IPS-20b (cell line): ENCODE results near the gene FADS2.

Experiments
- H3K27ac ChIP-seq: one replicate; pipeline ENCODE4 v1.5.1; 2013; ENCODE audit warnings: low read length
- H3K27me3 ChIP-seq: 2 replicates; pipeline ENCODE4 v1.6.1; 2013; ENCODE audit warnings: mild to moderate bottlenecking, low read length, inconsistent platforms; ENCODE audit not compliant: insufficient read depth
- H3K36me3 ChIP-seq: 2 replicates; pipeline ENCODE4 v1.6.1; 2013; ENCODE audit warnings: low read depth, mild to moderate bottlenecking, inconsistent platforms, low read length, moderate library complexity; ENCODE audit not compliant: insufficient read depth
- H3K4me1 ChIP-seq: 2 replicates; pipeline ENCODE4 v1.6.1; 2013; ENCODE audit warnings: mild to moderate bottlenecking, control low read depth, inconsistent platforms, low read length, moderate library complexity; ENCODE audit not compliant: insufficient read depth
- H3K4me3 ChIP-seq: 2 replicates; pipeline ENCODE4 v1.5.1; 2013; ENCODE audit warnings: mild to moderate bottlenecking, low read length, inconsistent platforms
- H3K9ac ChIP-seq: 2 replicates; pipeline ENCODE4 v1.6.1; 2013; ENCODE audit warnings: low read depth, mild to moderate bottlenecking, inconsistent platforms, low read length, moderate library complexity
- H3K9me3 ChIP-seq: 2 replicates; pipeline ENCODE4 v1.6.1; 2013; ENCODE audit warnings: mild to moderate bottlenecking, low read depth, low read length, inconsistent platforms; ENCODE audit not compliant: insufficient read depth

Gene FADS2

DNA sequence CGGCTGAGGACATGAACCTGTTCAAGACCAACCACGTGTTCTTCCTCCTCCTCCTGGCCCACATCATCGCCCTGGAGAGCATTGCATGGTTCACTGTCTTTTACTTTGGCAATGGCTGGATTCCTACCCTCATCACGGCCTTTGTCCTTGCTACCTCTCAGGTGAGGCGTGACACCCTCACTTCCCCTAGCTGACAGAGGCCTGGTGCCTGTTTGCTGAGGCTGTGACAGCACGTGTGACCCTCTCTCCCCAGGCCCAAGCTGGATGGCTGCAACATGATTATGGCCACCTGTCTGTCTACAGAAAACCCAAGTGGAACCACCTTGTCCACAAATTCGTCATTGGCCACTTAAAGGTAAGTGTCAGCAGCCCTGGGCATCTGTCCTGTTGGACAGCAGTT is 12.3 kb downstream of the FADS2 start:
- Histone ChIP-seq H3K9ac (no peak overlapping the region), H3K36me3 (peaks cover 92% of the 10 kb centered on the region), H3K9me3 (no peaks in the 10 kb centered on the region), H3K27me3 (no peaks in the 10 kb centered on the region), H3K4me3 (no peak overlapping the region), H3K27ac (no peak overlapping the region), H3K4me1 (no peaks in the 10 kb centered on the region; the same call in 1 of the 2 replicates)

DNA sequence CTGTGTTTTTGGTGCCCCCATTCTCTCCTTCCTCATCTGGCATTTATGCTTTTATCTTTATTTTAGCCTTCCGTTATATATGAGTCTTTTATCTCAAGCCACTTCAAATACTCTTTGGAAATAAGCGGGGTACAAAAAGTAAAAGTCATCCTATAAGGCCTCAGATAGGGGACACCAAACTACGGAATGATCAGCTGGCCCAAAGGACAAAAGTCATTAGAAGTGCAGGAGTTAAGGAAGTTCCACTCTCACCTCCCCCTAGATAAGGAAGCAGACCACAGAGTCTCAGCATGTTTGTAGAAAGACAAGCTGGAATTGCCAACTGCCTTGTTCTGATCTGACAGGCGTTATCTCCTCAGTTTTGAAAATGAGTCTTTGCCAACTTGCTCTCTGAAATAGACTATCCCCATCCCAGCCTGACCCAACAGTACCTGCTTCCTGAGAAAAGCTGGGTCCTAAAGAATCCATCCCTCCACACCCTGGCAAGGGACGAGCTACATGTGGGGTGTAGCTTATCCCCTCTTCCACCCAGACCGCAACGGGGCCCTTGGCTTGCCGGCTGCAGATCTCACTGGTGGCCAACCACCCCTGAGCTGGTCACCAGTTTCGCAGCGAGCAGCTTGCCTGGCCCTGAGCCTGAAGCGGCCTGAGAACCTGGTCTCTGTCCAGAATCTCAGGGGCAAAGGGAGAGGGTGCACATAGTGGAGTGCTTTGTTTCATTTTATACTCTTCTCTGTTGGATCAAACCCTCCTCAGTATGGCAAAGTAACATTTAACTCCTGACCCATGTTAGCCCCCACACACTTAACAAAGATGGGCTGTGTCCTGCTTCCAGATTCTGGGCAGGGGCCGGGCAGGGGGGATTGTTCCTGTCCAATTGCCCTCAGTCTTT is 13.8 kb downstream of the FADS2 start:
- Histone ChIP-seq H3K9ac (no peak overlapping the region), H3K36me3 (peaks cover 98% of the 10 kb centered on the region), H3K27ac (no peak overlapping the region), H3K4me3 (no peak overlapping the region), H3K27me3 (no peaks in the 10 kb centered on the region), H3K4me1 (no peaks in the 10 kb centered on the region), H3K9me3 (no peaks in the 10 kb centered on the region)

DNA sequence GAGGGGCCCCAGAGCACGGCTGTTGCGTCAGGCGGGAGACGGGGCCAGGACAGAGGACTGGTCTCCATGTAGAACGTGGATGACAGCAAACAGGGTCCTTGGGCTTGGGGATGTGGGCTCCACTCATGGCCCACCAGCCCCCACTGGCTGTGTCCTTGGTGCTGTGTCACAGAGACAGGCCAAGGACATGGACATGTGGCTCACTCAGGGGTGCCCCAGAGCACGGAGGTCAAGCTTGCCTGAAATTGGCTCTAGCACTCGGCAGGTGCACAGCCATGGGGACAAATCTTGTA is 14.4 kb downstream of the FADS2 start:
- Histone ChIP-seq H3K9me3 (no peaks in the 10 kb centered on the region), H3K27ac (no peak overlapping the region), H3K4me3 (no peak overlapping the region), H3K9ac (no peak overlapping the region), H3K36me3 (peaks cover 98% of the 10 kb centered on the region), H3K4me1 (no peaks in the 10 kb centered on the region), H3K27me3 (no peaks in the 10 kb centered on the region)

DNA sequence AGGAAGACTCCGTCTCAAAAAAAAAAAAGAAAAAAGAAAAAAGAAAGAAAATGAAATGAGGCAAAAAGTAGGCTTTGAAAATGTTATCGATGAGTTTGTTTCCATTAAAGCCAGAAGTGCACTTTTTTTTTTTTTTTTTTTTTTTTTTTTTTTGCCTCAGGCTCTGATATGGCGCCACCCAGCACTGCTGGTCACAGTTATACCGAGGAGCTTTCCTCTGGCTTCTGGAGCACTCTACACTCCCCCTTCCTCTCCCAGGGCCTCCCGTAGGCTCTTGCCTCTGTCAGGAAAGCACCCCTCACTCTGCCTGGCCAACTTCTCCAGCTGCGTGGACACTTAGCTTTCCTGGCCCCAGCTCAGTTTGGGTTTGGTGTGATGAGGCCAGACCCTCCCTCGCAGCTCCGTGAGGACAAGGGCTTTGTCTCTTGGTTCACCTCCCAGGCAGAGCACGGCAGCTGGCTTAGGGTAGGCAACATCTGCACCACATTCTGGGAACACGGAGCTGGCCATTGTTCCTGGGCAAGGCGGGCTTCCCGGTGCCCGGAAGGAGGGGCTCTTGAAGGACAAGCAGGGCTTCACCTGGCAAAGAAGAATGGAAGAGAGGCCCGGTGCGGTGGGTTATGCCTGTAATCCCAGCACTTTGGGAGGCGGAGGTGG is 16.9 kb downstream of the FADS2 start:
- Histone ChIP-seq H3K4me1 (no peaks in the 10 kb centered on the region), H3K9me3 (no peaks in the 10 kb centered on the region), H3K36me3 (peaks cover 98% of the 10 kb centered on the region), H3K27me3 (no peaks in the 10 kb centered on the region), H3K4me3 (no peak overlapping the region), H3K27ac (no peak overlapping the region), H3K9ac (no peak overlapping the region)

DNA sequence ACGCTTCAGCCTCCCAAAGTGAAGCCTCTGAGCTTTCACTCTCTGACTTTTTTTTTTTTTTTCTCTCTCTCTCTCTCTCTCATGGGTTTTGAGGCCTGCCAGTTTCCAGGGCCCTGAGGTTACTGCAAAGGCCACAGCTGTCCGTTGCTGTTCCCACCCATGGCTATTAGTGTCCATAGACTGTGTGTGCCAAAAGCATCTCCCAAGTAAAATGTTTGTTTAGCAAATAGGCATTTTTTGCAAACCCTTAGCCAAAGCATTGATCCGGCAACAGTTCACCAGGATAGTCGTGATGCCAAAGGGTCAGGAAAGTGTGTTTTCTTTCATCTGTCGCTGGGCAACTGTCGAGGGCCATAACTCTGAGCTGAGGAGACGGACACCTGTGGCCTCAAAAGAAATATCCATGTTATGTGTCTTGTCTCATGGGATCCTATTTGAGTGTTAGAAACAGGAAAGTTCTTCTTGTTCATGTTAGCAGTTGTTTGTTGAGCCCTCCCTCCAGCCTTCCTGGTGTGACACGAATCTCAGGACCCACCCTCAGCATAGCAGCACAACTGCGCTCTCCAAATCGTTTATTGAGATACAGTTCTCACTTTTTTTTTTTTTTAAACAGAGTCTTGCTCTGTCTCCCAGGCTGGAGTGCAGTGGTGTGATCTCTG is 18.4 kb downstream of the FADS2 start:
- Histone ChIP-seq H3K27ac (no peak overlapping the region), H3K9ac (no peak overlapping the region), H3K36me3 (peaks cover 98% of the 10 kb centered on the region)

DNA sequence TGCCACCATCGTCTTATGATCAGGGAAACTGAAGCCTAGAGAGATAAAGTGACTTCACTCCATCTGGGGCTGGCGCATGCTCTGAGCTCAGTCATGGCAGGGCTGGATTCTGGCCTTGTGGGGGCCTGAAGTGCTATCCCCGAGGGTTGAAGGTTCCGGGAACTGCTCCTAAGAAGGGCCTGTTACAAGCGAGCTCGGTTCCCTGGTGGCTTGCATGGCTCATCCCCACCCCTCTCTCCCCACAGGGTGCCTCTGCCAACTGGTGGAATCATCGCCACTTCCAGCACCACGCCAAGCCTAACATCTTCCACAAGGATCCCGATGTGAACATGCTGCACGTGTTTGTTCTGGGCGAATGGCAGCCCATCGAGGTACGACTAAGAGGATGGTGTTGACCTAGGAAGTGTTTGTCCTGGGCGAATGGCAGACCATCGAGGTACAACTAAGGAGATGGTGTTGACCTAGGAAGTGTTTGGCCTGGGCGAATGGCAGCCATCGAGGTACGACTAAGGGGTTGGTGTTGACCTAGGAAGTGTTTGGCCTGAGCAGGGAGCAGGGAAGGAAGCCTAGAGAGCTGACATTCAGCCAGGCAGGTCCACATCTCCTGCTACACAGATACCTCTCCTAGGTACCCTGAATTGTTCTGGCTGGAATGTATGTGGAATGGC is 19.9 kb downstream of the FADS2 start:
- no peak overlapping the region for H3K9ac ChIP-seq
- no peak overlapping the region for H3K4me3 ChIP-seq
- no peaks in the 10 kb centered on the region for H3K27me3 ChIP-seq
- H3K36me3 ChIP-seq = peaks cover 98% of the 10 kb centered on the region
- H3K9me3 ChIP-seq = no peaks in the 10 kb centered on the region
- no peaks in the 10 kb centered on the region for H3K4me1 ChIP-seq
- H3K27ac ChIP-seq = no peak overlapping the region

More for the DNA sequence above, 18.4 kb downstream of the FADS2 start:
- H3K4me3 ChIP-seq = no peak overlapping the region
- H3K9me3 ChIP-seq = no peaks in the 10 kb centered on the region
- no peaks in the 10 kb centered on the region for H3K27me3 ChIP-seq
- no peaks in the 10 kb centered on the region for H3K4me1 ChIP-seq

DNA sequence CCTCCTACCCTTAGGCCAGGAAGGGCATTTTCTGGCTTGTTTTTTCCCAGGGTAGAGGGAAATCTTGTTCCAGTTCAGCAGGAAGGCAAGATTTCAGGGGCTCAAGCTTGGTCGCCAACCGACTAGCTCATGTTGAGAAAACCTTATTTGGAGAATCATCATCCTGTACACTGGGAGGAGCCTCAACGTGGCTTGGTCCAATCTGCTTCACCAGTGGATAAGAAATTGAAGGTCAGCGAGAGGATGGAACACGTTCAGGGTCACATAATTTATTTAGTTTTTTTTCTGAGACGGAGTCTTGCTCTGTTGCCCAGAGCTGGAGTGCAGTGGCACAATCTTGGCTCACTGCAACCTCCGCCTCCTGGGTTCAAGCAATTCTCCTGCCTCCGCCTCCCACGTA is 20.5 kb downstream of the FADS2 start:
- H3K4me3 ChIP-seq = no peak overlapping the region
- H3K9me3 ChIP-seq = no peaks in the 10 kb centered on the region
- H3K9ac ChIP-seq = no peak overlapping the region
- no peak overlapping the region for H3K27ac ChIP-seq
- H3K4me1 ChIP-seq = no peaks in the 10 kb centered on the region
- peaks cover 98% of the 10 kb centered on the region for H3K36me3 ChIP-seq
- no peaks in the 10 kb centered on the region for H3K27me3 ChIP-seq

DNA sequence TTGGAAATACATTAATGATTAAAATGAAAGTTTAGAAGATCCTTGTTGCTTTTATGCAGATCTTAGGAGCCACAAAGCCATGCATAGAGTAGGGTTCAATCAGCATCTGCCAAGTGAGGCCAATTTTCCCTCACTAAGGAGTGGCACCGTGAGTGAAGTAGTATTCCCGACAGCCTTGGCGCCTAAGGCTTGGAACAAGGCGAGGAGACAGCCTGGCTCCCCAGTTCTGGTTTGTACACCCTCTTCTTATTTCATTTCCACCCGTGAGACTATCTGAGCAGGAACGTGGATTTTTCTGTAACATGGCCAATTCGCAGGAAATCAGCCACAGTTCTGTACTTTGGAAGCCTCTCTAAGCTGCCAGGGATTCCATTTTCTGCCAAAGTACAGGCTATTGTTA is 22.6 kb downstream of the FADS2 start:
- H3K27ac ChIP-seq = no peak overlapping the region
- no peaks in the 10 kb centered on the region for H3K4me1 ChIP-seq
- H3K36me3 ChIP-seq = peaks cover 98% of the 10 kb centered on the region
- no peak overlapping the region for H3K9ac ChIP-seq
- no peaks in the 10 kb centered on the region for H3K9me3 ChIP-seq
- no peaks in the 10 kb centered on the region for H3K27me3 ChIP-seq
- H3K4me3 ChIP-seq = no peak overlapping the region

DNA sequence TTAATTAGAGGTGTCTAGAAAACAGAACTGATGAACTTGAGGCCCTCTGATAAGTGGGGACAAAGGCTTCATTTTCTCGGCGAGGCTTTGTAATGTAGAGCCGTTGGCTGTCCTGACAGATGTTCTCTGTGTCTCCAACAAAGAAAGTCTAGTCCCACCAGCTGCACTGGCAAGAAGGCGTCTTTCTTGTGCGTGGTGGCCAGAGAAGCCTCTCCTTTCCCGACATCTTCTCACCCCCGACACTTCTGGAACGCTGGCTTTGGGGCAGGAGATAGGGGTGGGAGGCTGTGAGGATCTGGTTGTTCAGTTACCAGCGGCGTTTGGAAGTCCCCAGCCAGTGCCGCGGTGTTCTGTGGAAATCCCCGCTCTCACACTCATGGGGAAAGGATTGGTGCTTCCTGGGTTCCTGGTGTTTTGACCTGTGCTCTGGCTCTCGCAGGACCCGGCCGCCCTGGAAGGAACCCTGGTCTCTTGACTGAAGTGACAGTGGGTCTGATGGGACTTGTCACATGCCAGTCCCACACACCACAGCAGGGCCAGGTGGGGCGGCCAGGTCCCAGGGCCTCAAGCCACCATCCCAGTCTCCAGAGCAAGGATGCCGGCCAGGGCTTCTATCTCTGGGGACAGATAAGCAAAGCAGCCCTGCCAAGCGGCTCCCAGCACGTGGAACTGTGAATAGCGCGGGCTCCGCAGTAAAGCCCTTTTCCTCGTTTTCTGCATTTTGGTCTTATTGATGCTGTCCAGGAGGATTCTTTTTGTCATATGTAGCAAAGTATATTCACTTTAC is 23.2 kb downstream of the FADS2 start:
- H3K9me3 ChIP-seq = no peaks in the 10 kb centered on the region
- H3K9ac ChIP-seq = no peak overlapping the region
- H3K27me3 ChIP-seq = no peaks in the 10 kb centered on the region
- no peak overlapping the region for H3K4me3 ChIP-seq
- H3K27ac ChIP-seq = no peak overlapping the region
- H3K36me3 ChIP-seq = peaks cover 99% of the 10 kb centered on the region
- no peaks in the 10 kb centered on the region for H3K4me1 ChIP-seq

DNA sequence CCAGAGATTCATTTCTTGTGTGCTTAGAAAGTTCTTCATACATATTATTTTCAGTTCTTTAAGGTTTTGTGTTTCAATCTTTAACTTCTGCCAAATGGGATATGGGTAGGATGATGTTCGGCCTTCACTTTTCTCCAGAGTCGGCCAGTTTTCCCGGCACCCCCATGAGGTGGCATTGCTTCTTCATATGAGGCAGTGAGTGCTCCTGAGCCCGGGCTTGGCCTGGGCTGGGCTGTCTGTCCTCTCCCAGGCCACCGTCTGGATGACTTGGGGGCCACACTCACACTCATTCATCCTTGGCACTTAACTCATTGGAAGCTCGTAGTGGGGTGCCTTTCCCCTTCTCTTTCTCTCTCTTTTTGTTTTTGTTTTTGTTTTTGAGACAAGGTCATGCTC is 23.8 kb downstream of the FADS2 start:
- no peaks in the 10 kb centered on the region for H3K4me1 ChIP-seq
- H3K36me3 ChIP-seq = peaks cover 99% of the 10 kb centered on the region
- H3K9ac ChIP-seq = no peak overlapping the region
- no peaks in the 10 kb centered on the region for H3K9me3 ChIP-seq
- H3K27me3 ChIP-seq = no peaks in the 10 kb centered on the region
- no peak overlapping the region for H3K4me3 ChIP-seq
- no peak overlapping the region for H3K27ac ChIP-seq

DNA sequence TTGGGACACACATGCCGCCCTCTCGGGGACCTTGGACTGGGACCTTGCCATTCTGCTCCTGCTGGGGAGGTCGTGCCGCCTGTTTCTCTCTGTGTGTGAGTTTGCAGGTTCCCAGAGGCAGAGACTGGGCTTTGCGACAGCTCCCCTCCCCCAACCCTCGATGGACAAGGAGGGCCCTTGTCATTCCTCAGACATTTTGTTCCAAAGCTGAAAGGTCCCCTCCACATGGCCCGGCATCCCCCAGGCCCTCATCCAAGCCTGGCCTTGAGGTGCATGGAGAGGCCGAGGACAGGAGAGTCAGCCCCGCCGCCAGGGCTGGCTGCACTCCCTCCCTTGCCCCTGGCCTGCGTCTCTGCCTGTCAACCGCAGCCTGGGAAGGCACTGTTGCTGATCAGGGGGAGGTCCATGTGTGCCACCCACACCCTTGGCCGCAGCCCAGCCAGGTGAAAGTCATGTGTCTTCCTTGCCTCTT is 25.6 kb downstream of the FADS2 start:
- Histone ChIP-seq H3K27ac (no peak overlapping the region), H3K9me3 (no peaks in the 10 kb centered on the region), H3K36me3 (peaks cover 100% of the 10 kb centered on the region), H3K4me3 (no peak overlapping the region), H3K4me1 (no peaks in the 10 kb centered on the region), H3K9ac (no peak overlapping the region), H3K27me3 (no peaks in the 10 kb centered on the region)
